22Rv1 (cell line): ENCODE measurements around the gene H1-8.

ENCODE experiments used
- ZFX ChIP-seq: fragments of 450-650 bp; IDR thresholded peaks from 2 replicates; pipeline ENCODE4 v1.6.1; 2017; ENCODE audit warnings: antibody characterized with exemption, borderline replicate concordance
- TF ChIP-seq, protein P1 (sequence below): fragments of 450-650 bp; IDR thresholded peaks from 2 replicates; pipeline ENCODE4 v1.5.1; 2017; ENCODE audit warnings: mild to moderate bottlenecking

DNA sequence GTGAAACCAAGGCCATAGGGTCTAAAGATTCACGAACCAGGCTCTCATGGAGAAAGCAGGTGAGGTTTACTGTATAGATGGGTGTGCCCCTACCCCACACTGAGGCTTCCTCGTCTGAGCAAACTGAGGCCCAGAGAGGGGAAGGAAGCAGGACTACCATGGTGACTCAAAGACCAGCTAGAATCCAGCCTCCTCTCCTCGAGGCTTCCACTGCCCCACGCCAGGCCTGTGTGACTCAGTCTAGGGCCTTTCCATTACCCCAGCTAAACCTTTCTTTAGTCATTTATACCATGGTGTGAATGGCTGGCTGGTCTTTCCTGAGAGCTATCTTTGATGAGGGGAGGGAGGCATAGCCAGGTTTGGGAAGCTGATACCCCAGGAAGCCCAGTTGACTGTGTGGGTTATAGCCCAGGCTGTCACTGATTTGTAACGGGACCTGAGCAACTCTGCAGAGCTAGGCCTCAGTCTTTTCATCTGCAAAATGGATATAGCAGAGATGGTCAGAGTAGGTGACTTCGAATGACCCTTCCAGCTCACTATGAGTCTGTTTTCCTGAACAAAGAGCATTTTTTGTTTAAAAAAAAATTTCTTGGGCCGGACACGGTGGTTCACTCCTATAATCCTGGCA lies 17.5 kb upstream of the H1-8 start:
- TF ChIP-seq, protein P1, sequence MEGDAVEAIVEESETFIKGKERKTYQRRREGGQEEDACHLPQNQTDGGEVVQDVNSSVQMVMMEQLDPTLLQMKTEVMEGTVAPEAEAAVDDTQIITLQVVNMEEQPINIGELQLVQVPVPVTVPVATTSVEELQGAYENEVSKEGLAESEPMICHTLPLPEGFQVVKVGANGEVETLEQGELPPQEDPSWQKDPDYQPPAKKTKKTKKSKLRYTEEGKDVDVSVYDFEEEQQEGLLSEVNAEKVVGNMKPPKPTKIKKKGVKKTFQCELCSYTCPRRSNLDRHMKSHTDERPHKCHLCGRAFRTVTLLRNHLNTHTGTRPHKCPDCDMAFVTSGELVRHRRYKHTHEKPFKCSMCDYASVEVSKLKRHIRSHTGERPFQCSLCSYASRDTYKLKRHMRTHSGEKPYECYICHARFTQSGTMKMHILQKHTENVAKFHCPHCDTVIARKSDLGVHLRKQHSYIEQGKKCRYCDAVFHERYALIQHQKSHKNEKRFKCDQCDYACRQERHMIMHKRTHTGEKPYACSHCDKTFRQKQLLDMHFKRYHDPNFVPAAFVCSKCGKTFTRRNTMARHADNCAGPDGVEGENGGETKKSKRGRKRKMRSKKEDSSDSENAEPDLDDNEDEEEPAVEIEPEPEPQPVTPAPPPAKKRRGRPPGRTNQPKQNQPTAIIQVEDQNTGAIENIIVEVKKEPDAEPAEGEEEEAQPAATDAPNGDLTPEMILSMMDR: no peak
- TF ChIP-seq ZFX: no peak
